Coronary artery (tissue), 2 donors: ENCODE results near the gene EFNA5.

Experiments used
- DNase-seq: peaks from one replicate; pipeline ENCODE4 v3.0.0-alpha.2; 2017; ENCODE audit warnings: low spot score
- H3K27ac ChIP-seq, 2 donors: fragments of 200-600 bp; sonication (generic); one replicate each; pipeline ENCODE4 v1.5.1; 2016 to 2019
- H3K4me3 ChIP-seq: fragments of 200-600 bp; sonication (generic); 2 replicates; pipeline ENCODE4 v1.5.1; 2016; ENCODE audit warnings: mild to moderate bottlenecking, moderate library complexity
- CTCF ChIP-seq: fragments of 200-600 bp; sonication (generic); IDR thresholded peaks from one replicate; pipeline ENCODE4 v1.5.1; 2019; ENCODE audit warnings: antibody characterized with exemption

Gene EFNA5

GRCh38 chr5:107646418-107646817 lies 24.3 kb downstream of the EFNA5 start:
- Histone ChIP-seq H3K4me3 (no peak overlapping the region), H3K27ac (no peak overlapping the region)
- TF ChIP-seq CTCF, result no peak
- no peak for DNase-seq

GRCh38 chr5:107640568-107640967 lies 30.2 kb downstream of the EFNA5 start:
- H3K27ac ChIP-seq, result no peak overlapping the region
- no peak for DNase-seq
- no peak overlapping the region for H3K4me3 ChIP-seq
- TF ChIP-seq CTCF, result no peak

- H3K27ac ChIP-seq, result no peak overlapping the region
These were observed 30.7 kb downstream of the EFNA5 start for GRCh38 chr5:107639990-107640389.

GRCh38 chr5:107636555-107636954 lies 34.2 kb downstream of the EFNA5 start:
- Histone ChIP-seq H3K27ac (no peak overlapping the region), H3K4me3 (no peak overlapping the region)
- DNase-seq, result no peak
- no peak for TF ChIP-seq CTCF

More at GRCh38 chr5:107639990-107640389, 30.7 kb downstream of the EFNA5 start:
- no peak for TF ChIP-seq CTCF
- H3K4me3 ChIP-seq, result no peak overlapping the region
- DNase-seq, result no peak

- DNase-seq, result no peak
- TF ChIP-seq CTCF, result no peak
- H3K27ac ChIP-seq, result no peak overlapping the region
- no peak overlapping the region for H3K4me3 ChIP-seq
These were observed 34.7 kb downstream of the EFNA5 start for GRCh38 chr5:107636068-107636467.

GRCh38 chr5:107634981-107635848 lies 35.5 kb downstream of the EFNA5 start:
- Histone ChIP-seq H3K4me3 (no peak overlapping the region), H3K27ac (no peak overlapping the region)
- no peak for TF ChIP-seq CTCF
- DNase-seq, result no peak
